Thoracic aorta (tissue), 2 donors: ENCODE results near the gene RPL39L. TPM values are rescaled to one million over a fixed set of nuclear protein-coding genes. Genes with fewer than 3 reads are reported as not detected.
A peak's percentile ranks its signal among the peaks of the same experiment; 100 is the strongest.

Source experiments
- ATAC-seq: fragments of 150-250 bp; one replicate; pipeline ENCODE4 v1.8.0; 2017; ENCODE audit warnings: low read depth; ENCODE audit not compliant: insufficient number of reproducible peaks, low FRiP score
- DNase-seq: peaks from one replicate; pipeline ENCODE4 v3.0.0-alpha.2; 2020; ENCODE audit warnings: low spot score
- H3K27ac ChIP-seq, 2 donors: fragments of 200-600 bp; sonication (generic); 1 replicate in 1 of 2; 2 replicates in 1 of 2; pipeline ENCODE4 v1.5.1; 2016; ENCODE audit warnings: mild to moderate bottlenecking in 2 of 2, moderate library complexity in 2 of 2
- H3K27me3 ChIP-seq: fragments of 200-600 bp; sonication (generic); replicated peaks from 2 replicates; pipeline ENCODE4 v1.6.0; 2016; ENCODE audit warnings: mild to moderate bottlenecking; ENCODE audit not compliant: insufficient read depth
- H3K36me3 ChIP-seq: fragments of 200-600 bp; sonication (generic); one replicate; pipeline ENCODE4 v1.5.1; 2016
- H3K4me1 ChIP-seq, 2 donors: fragments of 200-600 bp; sonication (generic); 1 replicate in 1 of 2; 2 replicates in 1 of 2; pipeline versions ENCODE4 v1.5.1 to v1.6.0; 2016; ENCODE audit warnings: low read depth in 2 of 2, mild to moderate bottlenecking in 1 of 2; ENCODE audit not compliant: control insufficient read depth in 1 of 2
- H3K4me3 ChIP-seq: fragments of 200-600 bp; sonication (generic); 2 replicates; pipeline ENCODE4 v1.5.1; 2016; ENCODE audit warnings: mild to moderate bottlenecking
- H3K9me3 ChIP-seq: fragments of 200-600 bp; sonication (generic); 2 replicates; pipeline ENCODE4 v1.5.1; 2016
- total RNA-seq, 2 donors: library from RNA; depleted of rRNA; stranded (reverse); fragments of >200 nt; gene quantifications; one replicate each; pipeline versions ENCODE4 v1.1.0 to v1.2.3, GENCODE V29; 2016
- TF ChIP-seq, protein P1 (sequence below): fragments of 200-600 bp; sonication (generic); IDR thresholded peaks from one replicate; pipeline ENCODE4 v1.5.1; 2019; ENCODE audit warnings: antibody characterized with exemption

Gene RPL39L
- total RNA-seq, 2 donors from 2014 or later: 20.0 to 23.1 TPM

GRCh38 chr3:187104933-187105332 lies 34.4 kb downstream of the RPL39L start:
- no peaks in the 10 kb centered on the region for H3K9me3 ChIP-seq
- H3K4me1 ChIP-seq: peaks cover 27 to 69% of the 10 kb centered on the region in 2 donors
- H3K27me3 ChIP-seq: no peaks in the 10 kb centered on the region
- peak; percentile 52 for ATAC-seq
- peak overlapping the region; percentile 54 for H3K4me3 ChIP-seq
- H3K36me3 ChIP-seq: no peaks in the 10 kb centered on the region
- H3K27ac ChIP-seq: peak overlapping the region; percentile 81 to 84
- no peak for DNase-seq
- TF ChIP-seq, protein P1, sequence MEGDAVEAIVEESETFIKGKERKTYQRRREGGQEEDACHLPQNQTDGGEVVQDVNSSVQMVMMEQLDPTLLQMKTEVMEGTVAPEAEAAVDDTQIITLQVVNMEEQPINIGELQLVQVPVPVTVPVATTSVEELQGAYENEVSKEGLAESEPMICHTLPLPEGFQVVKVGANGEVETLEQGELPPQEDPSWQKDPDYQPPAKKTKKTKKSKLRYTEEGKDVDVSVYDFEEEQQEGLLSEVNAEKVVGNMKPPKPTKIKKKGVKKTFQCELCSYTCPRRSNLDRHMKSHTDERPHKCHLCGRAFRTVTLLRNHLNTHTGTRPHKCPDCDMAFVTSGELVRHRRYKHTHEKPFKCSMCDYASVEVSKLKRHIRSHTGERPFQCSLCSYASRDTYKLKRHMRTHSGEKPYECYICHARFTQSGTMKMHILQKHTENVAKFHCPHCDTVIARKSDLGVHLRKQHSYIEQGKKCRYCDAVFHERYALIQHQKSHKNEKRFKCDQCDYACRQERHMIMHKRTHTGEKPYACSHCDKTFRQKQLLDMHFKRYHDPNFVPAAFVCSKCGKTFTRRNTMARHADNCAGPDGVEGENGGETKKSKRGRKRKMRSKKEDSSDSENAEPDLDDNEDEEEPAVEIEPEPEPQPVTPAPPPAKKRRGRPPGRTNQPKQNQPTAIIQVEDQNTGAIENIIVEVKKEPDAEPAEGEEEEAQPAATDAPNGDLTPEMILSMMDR: no peak

DNA sequence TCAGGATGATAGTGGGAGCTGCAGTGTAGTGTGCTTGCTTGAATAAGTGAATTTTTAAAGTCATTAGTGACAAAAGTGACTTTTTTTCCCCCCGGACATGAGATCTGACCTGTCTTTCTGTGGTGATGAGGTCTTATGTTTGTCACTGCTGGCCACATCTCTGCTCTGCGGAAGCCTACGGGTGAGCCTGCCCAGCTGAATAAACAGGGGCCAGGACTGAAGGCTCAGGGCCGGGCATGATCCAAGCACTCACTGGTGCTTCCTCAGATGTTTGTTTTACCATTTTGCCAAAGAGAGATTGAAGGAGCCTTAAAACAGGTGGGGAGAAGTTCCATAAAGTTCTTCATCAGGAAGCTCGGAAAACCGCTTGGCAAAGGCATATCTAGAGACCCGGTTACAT lies 35.0 kb downstream of the RPL39L start:
- peak overlapping the region; percentile 81 to 84 for H3K27ac ChIP-seq
- H3K4me1 ChIP-seq: peaks cover 27 to 69% of the 10 kb centered on the region in 2 donors
- peak overlapping the region; percentile 54 for H3K4me3 ChIP-seq
- H3K27me3 ChIP-seq: no peaks in the 10 kb centered on the region
- TF ChIP-seq, protein P1: no peak
- no peaks in the 10 kb centered on the region for H3K36me3 ChIP-seq
- H3K9me3 ChIP-seq: no peaks in the 10 kb centered on the region
- ATAC-seq (no peak), DNase-seq (no peak)

GRCh38 chr3:187103251-187103650 lies 36.0 kb downstream of the RPL39L start:
- Histone ChIP-seq H3K4me3 (no peak overlapping the region), H3K27ac (peak overlapping the region; percentile 81 to 84), H3K9me3 (no peaks in the 10 kb centered on the region), H3K4me1 (peaks cover 27 to 65% of the 10 kb centered on the region in 2 donors), H3K36me3 (no peaks in the 10 kb centered on the region), H3K27me3 (no peaks in the 10 kb centered on the region)
- no peak for DNase-seq
- TF ChIP-seq, protein P1: no peak
- no peak for ATAC-seq

- TF ChIP-seq, protein P1: no peak
- Histone ChIP-seq H3K36me3 (no peaks in the 10 kb centered on the region), H3K27ac (peak overlapping the region; percentile 78 to 84), H3K27me3 (no peaks in the 10 kb centered on the region), H3K9me3 (no peaks in the 10 kb centered on the region), H3K4me3 (peak overlapping the region; percentile 61), H3K4me1 (peaks cover 22 to 57% of the 10 kb centered on the region in 2 donors)
- DNase-seq (no peak), ATAC-seq (no peak)
These were observed 37.1 kb downstream of the RPL39L start for GRCh38 chr3:187102073-187102634.

- Histone ChIP-seq H3K4me1 (peaks cover 22 to 50% of the 10 kb centered on the region in 2 donors), H3K27me3 (no peaks in the 10 kb centered on the region), H3K36me3 (no peaks in the 10 kb centered on the region), H3K27ac (peak overlapping the region; percentile 78 to 84), H3K4me3 (peak overlapping the region; percentile 61), H3K9me3 (no peaks in the 10 kb centered on the region)
- TF ChIP-seq, protein P1: no peak
- ATAC-seq (peak; percentile 58), DNase-seq (peak; percentile 57)
These were observed 37.9 kb downstream of the RPL39L start for GRCh38 chr3:187101184-187102072.
